ENCODE results near the gene ACSL1. TPM values are rescaled to one million over a fixed set of nuclear protein-coding genes. Genes with fewer than 3 reads are reported as not detected.
"Not testable (repeated sequence)": the region's sequence is repeated elsewhere in the genome, so short reads cannot be mapped to it uniquely, and the experiment has no call there.

Gene ACSL1
- total RNA-seq, 2 experiments from 2014 or later = 22.0 to 22.2 TPM

DNA sequence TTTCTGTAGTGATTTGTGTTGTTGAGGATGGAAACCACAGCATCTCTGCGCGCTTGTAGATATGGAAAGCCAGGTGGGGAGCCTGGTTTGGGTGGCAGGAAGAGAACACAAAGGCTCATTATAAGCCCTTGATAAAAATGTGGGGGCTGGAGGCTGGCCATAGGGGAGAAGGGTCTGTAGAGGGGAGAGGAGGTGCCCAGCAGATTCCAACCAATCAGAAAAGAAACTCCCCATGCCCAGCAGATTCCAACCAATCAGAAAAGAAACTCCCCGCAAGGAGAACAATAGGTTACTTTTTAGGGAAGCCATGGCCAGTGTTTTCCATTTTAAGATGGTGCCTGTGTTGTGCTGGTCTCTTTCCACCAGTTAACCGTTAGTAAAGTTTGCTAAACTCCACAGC lies 82.1 kb downstream of the ACSL1 start:
- intact Hi-C loops (cut with micrococcal nuclease) = loop anchor here (10.0 kb wide), 1 partner anchor 351 kb away; no protein-coding TSS in a partner anchor
- CTCF ChIA-PET = no interaction called here
- Mint-ChIP-seq H3K4me3 (no peak overlapping the region), H3K27ac (no peak overlapping the region), H3K36me3 (no peaks in the 10 kb centered on the region), H3K9me3 (no peaks in the 10 kb centered on the region), H3K4me1 (ENCODE audit: low read depth) (peaks cover 16% of the 10 kb centered on the region), H3K27me3 (no peaks in the 10 kb centered on the region)
- no peak for DNase-seq
- POLR2A ChIA-PET = no interaction called here

DNA sequence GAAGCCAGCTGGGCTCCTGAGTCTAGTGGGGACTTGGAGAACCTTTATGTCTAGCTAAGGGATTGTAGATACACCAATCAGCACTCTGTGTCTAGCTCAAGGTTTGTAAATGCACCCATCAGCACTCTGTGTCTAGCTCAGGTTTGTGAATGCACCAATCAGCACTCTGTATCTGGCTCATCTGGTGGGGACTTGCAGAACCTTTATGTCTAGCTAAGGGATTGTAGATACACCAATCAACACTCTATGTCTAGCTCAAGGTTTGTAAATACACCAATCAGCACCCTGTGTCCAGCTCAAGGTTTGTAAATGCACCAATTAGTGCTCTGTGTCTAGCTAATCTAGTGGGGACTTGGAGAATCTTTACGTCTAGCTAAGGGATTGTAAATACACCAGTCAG lies 84.1 kb downstream of the ACSL1 start:
- H3K4me1 Mint-ChIP-seq (ENCODE audit: low read depth) = peaks cover 16% of the 10 kb centered on the region
- H3K9me3 Mint-ChIP-seq, H3K27ac Mint-ChIP-seq, H3K36me3 Mint-ChIP-seq, H3K27me3 Mint-ChIP-seq, POLR2A ChIA-PET, DNase-seq, H3K4me3 Mint-ChIP-seq: not testable (repeated sequence)
- intact Hi-C loops (cut with micrococcal nuclease) = loop anchor here (10.0 kb wide), 1 partner anchor 353 kb away; no protein-coding TSS in a partner anchor
- CTCF ChIA-PET = interaction anchor here (0.6 to 2.0 kb wide), 6 partner anchors 21 to 604 kb away, joined by 3 to 6 read pairs (median 3); no protein-coding TSS in a partner anchor

DNA sequence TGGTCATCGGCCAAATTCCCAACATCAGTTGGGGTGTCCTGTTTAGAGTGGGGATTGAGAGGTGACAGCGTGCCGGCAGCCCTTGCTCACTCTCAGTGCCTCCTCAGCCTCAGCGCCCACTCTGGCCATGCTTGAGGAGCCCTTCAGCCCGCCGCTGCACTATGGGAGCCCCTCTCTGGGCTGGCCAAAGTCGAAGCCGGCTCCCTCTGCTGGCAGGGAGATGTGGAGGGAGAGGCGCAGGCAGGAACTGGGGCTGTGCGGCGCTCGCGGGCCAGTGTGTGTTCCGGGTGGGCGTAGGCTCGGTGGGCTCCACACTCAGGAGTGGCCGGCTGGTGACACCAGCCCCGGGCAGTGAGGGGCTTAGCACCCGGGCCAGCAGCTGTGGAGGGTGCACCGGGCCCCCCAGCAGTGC lies 84.8 kb downstream of the ACSL1 start:
- peak; percentile 13 for DNase-seq
- no peaks in the 10 kb centered on the region for H3K27me3 Mint-ChIP-seq
- ChIA-PET POLR2A (no interaction called here), CTCF (interaction anchor here (0.6 to 2.0 kb wide), 3 partner anchors 21 to 477 kb away, joined by 3 to 6 read pairs (median 3); no protein-coding TSS in a partner anchor)
- intact Hi-C loops (cut with micrococcal nuclease) = loop anchor here (10.0 kb wide), 1 partner anchor 354 kb away; no protein-coding TSS in a partner anchor
- peaks cover 12% of the 10 kb centered on the region for H3K4me1 Mint-ChIP-seq (ENCODE audit: low read depth)
- H3K36me3 Mint-ChIP-seq = no peaks in the 10 kb centered on the region
- no peaks in the 10 kb centered on the region for H3K9me3 Mint-ChIP-seq
- no peak overlapping the region for H3K4me3 Mint-ChIP-seq
- H3K27ac Mint-ChIP-seq = no peak overlapping the region

DNA sequence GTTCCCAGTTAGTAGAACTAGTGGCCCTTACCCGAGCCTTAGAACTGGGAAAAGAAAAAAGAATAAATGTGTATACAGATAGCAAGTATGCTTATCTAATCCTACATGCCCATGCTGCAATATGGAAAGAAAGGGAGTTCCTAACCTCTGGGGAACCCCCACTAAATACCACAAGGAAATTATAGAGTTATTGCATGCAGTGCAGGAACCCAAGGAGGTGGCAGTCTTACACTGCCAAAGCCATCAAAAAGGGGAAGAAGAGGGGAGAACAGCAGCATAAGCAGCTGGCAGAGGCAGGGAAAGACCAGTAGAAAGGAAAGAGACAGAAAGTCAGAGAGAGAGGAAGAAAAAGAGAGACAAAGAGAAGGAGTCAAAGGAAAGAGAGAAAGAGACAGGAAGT lies 86.2 kb downstream of the ACSL1 start:
- CTCF ChIA-PET; H3K27ac Mint-ChIP-seq; H3K27me3 Mint-ChIP-seq; H3K4me3 Mint-ChIP-seq; POLR2A ChIA-PET; DNase-seq; H3K36me3 Mint-ChIP-seq; H3K9me3 Mint-ChIP-seq; H3K4me1 Mint-ChIP-seq (ENCODE audit: low read depth): not testable (repeated sequence)
- intact Hi-C loops (cut with micrococcal nuclease) = loop anchor here (10.0 kb wide), 1 partner anchor 1235 kb away; the partner anchor contains the start of gene ING2

DNA sequence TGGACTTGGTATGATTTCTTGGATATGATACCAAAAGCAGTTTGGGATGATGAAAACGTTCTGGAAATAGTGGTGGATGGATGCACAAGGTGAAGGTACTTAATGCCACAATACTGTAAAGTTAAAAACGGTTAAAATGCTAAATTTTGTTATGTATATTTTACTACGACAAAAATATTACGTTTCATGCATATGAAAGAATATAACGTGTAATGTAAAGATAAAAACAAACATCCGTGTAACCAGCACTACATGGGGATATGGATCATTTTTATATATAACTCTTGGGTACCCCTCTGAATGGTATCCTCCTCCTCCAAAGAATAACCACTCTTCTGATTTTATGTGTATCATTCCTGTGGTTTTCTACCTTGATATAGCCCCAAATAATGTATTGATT lies 91.0 kb downstream of the ACSL1 start:
- H3K9me3 Mint-ChIP-seq = no peaks in the 10 kb centered on the region
- H3K4me3 Mint-ChIP-seq = peak overlapping the region; percentile 99
- intact Hi-C loops (cut with micrococcal nuclease) = loop anchor here (1.0 to 10.0 kb wide), 13 partner anchors 28 to 1230 kb away; partner anchors contain the start of genes ACSL1, ANKRD37, CASP3 and CFAP97
- peaks cover 19% of the 10 kb centered on the region for H3K36me3 Mint-ChIP-seq
- ChIA-PET POLR2A (interaction anchor here (0.7 to 2.8 kb wide), 12 partner anchors 11 to 497 kb away, joined by 3 to 26 read pairs (median 6); partner anchors contain the start of genes ACSL1, CASP3, IRF2 and PRIMPOL), CTCF (interaction anchor here (0.8 to 2.9 kb wide), 7 partner anchors 11 to 662 kb away, joined by 3 to 24 read pairs (median 15); partner anchors contain the start of genes ANKRD37, CASP3 and PRIMPOL)
- H3K27ac Mint-ChIP-seq = peak overlapping the region; percentile 88
- DNase-seq = no peak
- H3K4me1 Mint-ChIP-seq (ENCODE audit: low read depth) = peaks cover 28% of the 10 kb centered on the region
- no peaks in the 10 kb centered on the region for H3K27me3 Mint-ChIP-seq

DNA sequence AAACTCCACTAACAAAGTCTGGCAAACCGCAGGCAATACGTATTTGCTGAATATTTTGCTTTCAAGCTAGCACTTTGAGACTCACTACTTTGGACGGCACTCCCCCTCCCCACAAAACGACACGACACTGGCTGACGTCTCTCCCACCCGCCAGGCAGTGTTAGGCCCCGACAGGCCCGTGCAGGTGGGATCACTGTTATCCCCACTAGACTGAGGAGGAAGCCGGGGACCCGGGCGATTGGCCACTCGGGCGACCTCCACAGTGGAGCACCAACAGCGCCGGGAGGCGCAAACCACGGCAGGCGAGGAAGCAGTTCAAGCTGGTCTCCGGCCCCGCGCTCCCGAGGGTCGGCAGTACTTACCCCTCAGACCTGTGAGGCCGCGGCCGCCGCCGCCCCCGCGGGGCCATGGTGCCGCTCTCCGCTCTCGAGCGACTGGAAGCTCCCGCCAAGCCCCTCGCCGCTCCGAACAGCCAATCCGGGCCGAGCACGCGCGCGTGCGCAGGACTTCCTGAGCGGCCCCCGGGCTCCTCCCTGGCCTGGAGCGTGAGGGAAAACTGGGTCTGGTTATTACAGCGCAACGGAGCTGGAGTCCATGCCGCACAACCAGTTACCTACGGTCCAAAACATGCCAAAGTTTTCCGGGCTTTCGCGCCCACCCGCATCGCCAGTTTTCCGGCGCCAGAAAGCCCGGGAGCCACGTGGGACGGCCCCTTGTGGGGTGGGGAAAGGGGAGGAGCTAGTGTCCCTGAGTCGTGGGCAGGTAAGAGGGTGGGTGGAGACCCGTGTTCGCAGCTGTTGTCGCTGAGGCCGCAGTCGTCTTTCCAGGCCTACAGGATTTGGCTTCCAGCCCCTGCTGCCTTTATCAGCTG lies 91.9 kb downstream of the ACSL1 start, which contains the start of gene CENPU:
CENPU (minus strand) TSS at position 443 of the 871 bp plus-strand sequence; CDS start at position 409, 34 bp downstream.
- Mint-ChIP-seq H3K27ac (peak within 1 kb of the TSS; percentile 88), H3K9me3 (no peaks in the 10 kb centered on the region)
- CTCF ChIA-PET = interaction anchor here (0.7 to 2.9 kb wide), 10 partner anchors 12 to 663 kb away, joined by 3 to 24 read pairs (median 3); partner anchors contain the start of genes ANKRD37, CASP3 and PRIMPOL

DNA sequence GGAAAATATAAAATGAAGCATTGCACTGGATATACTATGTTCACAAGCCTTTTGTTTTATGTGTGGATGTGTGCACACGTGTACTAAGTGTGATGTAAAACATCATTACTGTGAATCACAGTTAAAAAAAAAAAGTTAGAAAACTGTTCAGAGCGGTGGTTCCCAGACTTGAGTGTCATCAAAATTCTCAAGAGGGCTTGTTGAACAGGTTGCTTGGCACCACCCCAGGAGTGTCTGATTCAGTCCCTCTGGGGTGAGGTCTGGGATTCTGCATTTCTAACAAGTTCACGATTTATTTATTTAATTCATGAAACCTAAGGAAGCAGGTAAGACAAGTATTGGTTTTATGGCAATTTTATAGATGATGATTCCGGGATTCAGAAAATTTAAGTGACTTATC lies 93.6 kb downstream of the ACSL1 start:
- Mint-ChIP-seq H3K27ac (peak overlapping the region; percentile 28), H3K9me3 (no peaks in the 10 kb centered on the region), H3K4me3 (peak overlapping the region; percentile 99), H3K36me3 (peaks cover 36% of the 10 kb centered on the region), H3K27me3 (no peaks in the 10 kb centered on the region), H3K4me1 (ENCODE audit: low read depth) (peaks cover 24% of the 10 kb centered on the region)
- ChIA-PET POLR2A (interaction anchor here (0.8 to 2.8 kb wide), 4 partner anchors 9 to 463 kb away, joined by 3 to 26 read pairs (median 9); partner anchors contain the start of genes CASP3, IRF2 and PRIMPOL), CTCF (interaction anchor here (2.6 to 3.2 kb wide), 4 partner anchors 10 to 468 kb away, joined by 12 to 24 read pairs (median 16); partner anchors contain the start of genes CASP3 and PRIMPOL)
- peak; percentile 26 for DNase-seq
- intact Hi-C loops (cut with micrococcal nuclease) = loop anchor here (5.0 to 10.0 kb wide), 5 partner anchors 260 to 1227 kb away; partner anchors contain the start of genes CFAP97, ING2 and IRF2

More for the DNA sequence above, 91.9 kb downstream of the ACSL1 start, which contains the start of gene CENPU:
- POLR2A ChIA-PET = interaction anchor here (0.7 to 2.8 kb wide), 23 partner anchors 12 to 503 kb away, joined by 3 to 26 read pairs (median 4); partner anchors contain the start of genes ACSL1, CASP3, IRF2 and PRIMPOL
- intact Hi-C loops (cut with micrococcal nuclease) = loop anchor here (1.0 to 10.0 kb wide), 13 partner anchors 27 to 1229 kb away; partner anchors contain the start of genes ACSL1, ANKRD37, CASP3 and CFAP97
- Mint-ChIP-seq H3K4me1 (ENCODE audit: low read depth) (peaks cover 24% of the 10 kb centered on the region), H3K27me3 (no peaks in the 10 kb centered on the region), H3K36me3 (peaks cover 20% of the 10 kb centered on the region), H3K4me3 (peak within 1 kb of the TSS; percentile 99)
- DNase-seq = peak; percentile 97

DNA sequence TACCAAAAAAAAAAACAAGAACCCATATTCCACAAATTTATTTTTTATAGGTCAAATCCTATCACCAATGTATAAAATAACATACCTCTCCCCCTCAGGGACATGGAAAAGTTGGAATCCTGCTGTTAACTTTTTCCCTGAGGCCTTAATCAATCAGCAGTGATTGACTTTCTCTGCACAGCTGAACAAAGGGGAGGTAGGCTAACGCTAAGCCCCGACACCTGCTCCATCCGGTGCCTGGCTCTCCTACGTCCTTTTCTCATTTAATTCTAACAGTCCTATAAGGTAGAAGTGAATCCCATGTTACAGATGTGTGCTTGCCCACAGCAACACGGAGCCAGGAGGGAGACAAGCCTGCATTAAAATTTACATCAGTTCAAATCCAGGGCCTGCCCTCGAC lies 94.7 kb downstream of the ACSL1 start:
- ChIA-PET POLR2A (no interaction called here), CTCF (interaction anchor here (1.8 to 3.2 kb wide), 2 partner anchors 14 to 466 kb away, joined by 6 to 12 read pairs; no protein-coding TSS in a partner anchor)
- no peaks in the 10 kb centered on the region for H3K9me3 Mint-ChIP-seq
- intact Hi-C loops (cut with micrococcal nuclease) = loop anchor here (5.0 to 10.0 kb wide), 5 partner anchors 259 to 1226 kb away; partner anchors contain the start of genes CFAP97, ING2 and IRF2
- H3K4me1 Mint-ChIP-seq (ENCODE audit: low read depth) = peaks cover 24% of the 10 kb centered on the region
- no peak overlapping the region for H3K27ac Mint-ChIP-seq
- H3K36me3 Mint-ChIP-seq = peaks cover 42% of the 10 kb centered on the region
- H3K4me3 Mint-ChIP-seq = no peak overlapping the region
- H3K27me3 Mint-ChIP-seq = no peaks in the 10 kb centered on the region
- DNase-seq = no peak

DNA sequence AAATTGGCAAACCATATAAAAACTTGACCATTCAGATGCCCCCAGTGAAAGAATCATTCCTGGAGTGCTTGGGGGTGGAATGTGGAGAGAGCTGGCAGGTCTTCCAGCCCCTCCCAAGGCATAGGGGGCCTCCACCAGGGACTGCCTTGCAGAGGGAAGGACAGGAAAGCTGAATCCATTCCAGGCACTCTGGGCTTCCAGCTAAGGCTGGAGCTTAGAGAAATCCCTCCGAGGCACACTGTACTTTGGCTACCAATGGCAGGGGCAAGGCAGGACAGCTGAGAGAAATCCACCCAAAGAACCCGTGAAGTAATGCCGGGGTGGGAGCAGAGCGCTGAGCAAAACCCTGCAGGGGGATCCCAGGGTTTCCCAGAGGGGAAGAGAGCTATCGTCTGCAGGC lies 95.8 kb downstream of the ACSL1 start:
- H3K27ac Mint-ChIP-seq = no peak overlapping the region
- no peaks in the 10 kb centered on the region for H3K27me3 Mint-ChIP-seq
- no peaks in the 10 kb centered on the region for H3K9me3 Mint-ChIP-seq
- peaks cover 47% of the 10 kb centered on the region for H3K36me3 Mint-ChIP-seq
- intact Hi-C loops (cut with micrococcal nuclease) = loop anchor here (5.0 to 10.0 kb wide), 5 partner anchors 258 to 1225 kb away; partner anchors contain the start of genes CFAP97, ING2 and IRF2
- DNase-seq = no peak
- POLR2A ChIA-PET = no interaction called here
- CTCF ChIA-PET = interaction anchor here (1.8 to 3.2 kb wide), 2 partner anchors 15 to 465 kb away, joined by 6 to 12 read pairs; no protein-coding TSS in a partner anchor
- no peak overlapping the region for H3K4me3 Mint-ChIP-seq
- H3K4me1 Mint-ChIP-seq (ENCODE audit: low read depth) = peaks cover 24% of the 10 kb centered on the region

DNA sequence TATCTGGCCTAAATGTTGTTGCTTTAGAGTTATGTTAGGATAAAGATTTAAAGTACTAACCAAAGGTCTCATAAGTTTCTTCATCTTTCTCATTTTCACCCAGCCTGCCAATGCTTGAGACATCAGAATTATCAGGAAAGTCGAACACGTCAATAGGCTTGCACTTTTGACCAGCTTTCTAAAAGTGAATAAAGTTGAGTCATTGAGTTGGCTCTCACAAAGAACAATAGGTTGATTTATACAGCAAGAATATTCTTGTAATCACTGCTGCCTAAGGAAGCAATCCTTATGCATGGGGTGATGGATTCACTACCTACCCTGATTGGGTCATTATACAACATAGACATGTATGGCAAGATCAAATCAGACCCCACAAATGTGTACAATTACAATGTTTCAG lies 96.9 kb downstream of the ACSL1 start:
- H3K4me1 Mint-ChIP-seq (ENCODE audit: low read depth) = peaks cover 21% of the 10 kb centered on the region
- no peak overlapping the region for H3K4me3 Mint-ChIP-seq
- no peak overlapping the region for H3K27ac Mint-ChIP-seq
- ChIA-PET POLR2A (no interaction called here), CTCF (interaction anchor here (3.2 kb wide), 1 partner anchor 17 kb away, joined by 12 read pairs; no protein-coding TSS in a partner anchor)
- intact Hi-C loops (cut with micrococcal nuclease) = no loop called here
- H3K36me3 Mint-ChIP-seq = peaks cover 55% of the 10 kb centered on the region
- H3K9me3 Mint-ChIP-seq = no peaks in the 10 kb centered on the region
- no peak for DNase-seq
- H3K27me3 Mint-ChIP-seq = no peaks in the 10 kb centered on the region

DNA sequence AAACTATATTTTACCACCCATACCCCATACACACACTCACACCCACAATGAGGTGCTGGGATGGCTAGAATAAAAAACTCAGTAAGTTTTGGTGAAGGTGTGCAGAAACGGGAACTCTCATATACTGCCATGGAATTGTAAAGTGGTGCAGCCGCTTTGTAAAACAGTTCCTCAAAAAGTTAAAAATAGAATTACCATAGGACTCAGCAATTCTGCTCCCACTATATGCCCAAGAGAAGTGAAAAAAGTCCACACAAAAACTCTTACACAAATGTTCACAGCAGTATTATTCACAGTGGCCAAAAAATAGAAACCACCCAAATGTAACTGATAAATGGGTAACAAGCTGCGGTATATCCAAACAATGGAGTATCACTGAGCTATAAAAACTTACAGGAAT lies 98.3 kb downstream of the ACSL1 start:
- Mint-ChIP-seq H3K27me3 (no peaks in the 10 kb centered on the region), H3K27ac (no peak overlapping the region), H3K4me3 (no peak overlapping the region), H3K4me1 (ENCODE audit: low read depth) (peaks cover 15% of the 10 kb centered on the region), H3K36me3 (peaks cover 60% of the 10 kb centered on the region), H3K9me3 (no peaks in the 10 kb centered on the region)
- DNase-seq = no peak
- CTCF ChIA-PET = no interaction called here
- intact Hi-C loops (cut with micrococcal nuclease) = no loop called here
- POLR2A ChIA-PET = no interaction called here

Data from activated CD4-positive, alpha-beta memory T cell treated with anti-CD3 and anti-CD28 coated beads for 36 hours (primary cell).